HEK293 (cell line): ENCODE data around the gene ISM2.
A peak's percentile ranks its signal among the peaks of the same experiment; 100 is the strongest.

Experiments
- GFI1B ChIP-seq: fragments of 450-650 bp; formaldehyde crosslinking; IDR thresholded peaks from 2 replicates; pipeline ENCODE4 v1.5.1; 2016; ENCODE audit warnings: missing biosample characterization, missing genetic modification characterization
- KLF9 ChIP-seq: fragments of 450-650 bp; formaldehyde crosslinking; IDR thresholded peaks from 2 replicates; pipeline ENCODE4 v1.5.1; 2016; ENCODE audit warnings: missing biosample characterization, missing genetic modification characterization, low read depth
- PBX3 ChIP-seq: sonication (generic); formaldehyde crosslinking; IDR thresholded peaks from 2 replicates; pipeline ENCODE4 v1.8.1; 2022; ENCODE audit warnings: mild to moderate bottlenecking, moderate library complexity, missing genetic modification reagents
- PRDM4 ChIP-seq: fragments of 450-650 bp; formaldehyde crosslinking; IDR thresholded peaks from 2 replicates; pipeline ENCODE4 v1.5.1; 2017; ENCODE audit warnings: missing biosample characterization, missing genetic modification characterization
- ZBTB21 ChIP-seq: fragments of 450-650 bp; formaldehyde crosslinking; IDR thresholded peaks from 2 replicates; pipeline ENCODE4 v1.5.1; 2017; ENCODE audit warnings: missing biosample characterization, missing genetic modification characterization
- ZEB2 ChIP-seq: fragments of 450-650 bp; formaldehyde crosslinking; IDR thresholded peaks from 2 replicates; pipeline ENCODE4 v1.5.1; 2016; ENCODE audit warnings: missing biosample characterization, missing genetic modification characterization
- ZFP3 ChIP-seq: fragments of 450-650 bp; formaldehyde crosslinking; IDR thresholded peaks from 2 replicates; pipeline ENCODE4 v1.5.1; 2016; ENCODE audit warnings: low read depth, missing biosample characterization, missing genetic modification characterization
- ZNF112 ChIP-seq: fragments of 450-650 bp; formaldehyde crosslinking; IDR thresholded peaks from 2 replicates; pipeline ENCODE4 v1.5.0; 2017; ENCODE audit warnings: missing biosample characterization, missing genetic modification characterization
- ZNF114 ChIP-seq: fragments of 450-650 bp; formaldehyde crosslinking; IDR thresholded peaks from 2 replicates; pipeline ENCODE4 v1.5.0; 2017; ENCODE audit warnings: missing biosample characterization, missing genetic modification characterization
- ZNF133 ChIP-seq: fragments of 450-650 bp; formaldehyde crosslinking; IDR thresholded peaks from 2 replicates; pipeline ENCODE4 v1.5.1; 2016; ENCODE audit warnings: missing biosample characterization, missing genetic modification characterization
- ZNF148 ChIP-seq: fragments of 450-650 bp; formaldehyde crosslinking; IDR thresholded peaks from 2 replicates; pipeline ENCODE4 v1.5.0; 2017; ENCODE audit warnings: missing biosample characterization, missing genetic modification characterization, borderline replicate concordance
- ZNF221 ChIP-seq: fragments of 450-650 bp; formaldehyde crosslinking; IDR thresholded peaks from 2 replicates; pipeline ENCODE4 v1.5.1; 2017; ENCODE audit warnings: missing biosample characterization, missing genetic modification characterization, borderline replicate concordance
- ZNF223 ChIP-seq: fragments of 450-650 bp; formaldehyde crosslinking; IDR thresholded peaks from 2 replicates; pipeline ENCODE4 v1.5.1; 2016; ENCODE audit warnings: missing biosample characterization, missing genetic modification characterization
- ZNF248 ChIP-seq: fragments of 450-650 bp; formaldehyde crosslinking; IDR thresholded peaks from 2 replicates; pipeline ENCODE4 v1.5.1; 2017; ENCODE audit warnings: missing biosample characterization, missing genetic modification characterization
- ZNF280C ChIP-seq: fragments of 450-650 bp; formaldehyde crosslinking; IDR thresholded peaks from 2 replicates; pipeline ENCODE4 v1.5.1; 2016; ENCODE audit warnings: missing biosample characterization, missing genetic modification characterization
- ZNF324 ChIP-seq: fragments of 450-650 bp; formaldehyde crosslinking; IDR thresholded peaks from 2 replicates; pipeline ENCODE4 v1.5.1; 2016; ENCODE audit warnings: missing biosample characterization, missing genetic modification characterization
- ZNF335 ChIP-seq: fragments of 450-650 bp; formaldehyde crosslinking; conservative IDR thresholded peaks from 2 replicates; pipeline ENCODE4 v1.5.1; 2016; ENCODE audit warnings: missing biosample characterization, missing genetic modification characterization
- ZNF341 ChIP-seq: fragments of 450-650 bp; formaldehyde crosslinking; IDR thresholded peaks from 2 replicates; pipeline ENCODE4; 2016; ENCODE audit warnings: low read depth, missing biosample characterization, missing genetic modification characterization
- ZNF391 ChIP-seq: fragments of 450-650 bp; formaldehyde crosslinking; IDR thresholded peaks from 2 replicates; pipeline ENCODE4 v1.5.1; 2016; ENCODE audit warnings: low read depth, missing biosample characterization, missing genetic modification characterization, borderline replicate concordance
- ZNF473 ChIP-seq: fragments of 450-650 bp; formaldehyde crosslinking; IDR thresholded peaks from 2 replicates; pipeline ENCODE4 v1.5.1; 2017; ENCODE audit warnings: missing biosample characterization, missing genetic modification characterization
- ZNF514 ChIP-seq: fragments of 450-650 bp; formaldehyde crosslinking; IDR thresholded peaks from 2 replicates; pipeline ENCODE4 v1.5.1; 2016; ENCODE audit warnings: missing biosample characterization, missing genetic modification characterization
- ZNF600 ChIP-seq: fragments of 450-650 bp; formaldehyde crosslinking; IDR thresholded peaks from 2 replicates; pipeline ENCODE4 v1.5.1; 2016; ENCODE audit warnings: missing biosample characterization, missing genetic modification characterization
- ZNF621 ChIP-seq: fragments of 450-650 bp; formaldehyde crosslinking; IDR thresholded peaks from 2 replicates; pipeline ENCODE4 v1.5.1; 2017; ENCODE audit warnings: missing biosample characterization, missing genetic modification characterization
- ZNF624 ChIP-seq: fragments of 450-650 bp; formaldehyde crosslinking; IDR thresholded peaks from 2 replicates; pipeline ENCODE4 v1.5.1; 2017; ENCODE audit warnings: missing biosample characterization, missing genetic modification characterization
- ZNF629 ChIP-seq: fragments of 450-650 bp; formaldehyde crosslinking; IDR thresholded peaks from 2 replicates; pipeline ENCODE4 v1.5.1; 2017; ENCODE audit warnings: missing biosample characterization, missing genetic modification characterization
- ZNF639 ChIP-seq: fragments of 450-650 bp; formaldehyde crosslinking; IDR thresholded peaks from 2 replicates; pipeline ENCODE4 v1.5.1; 2016; ENCODE audit warnings: missing biosample characterization, missing genetic modification characterization
- ZNF704 ChIP-seq: fragments of 450-650 bp; formaldehyde crosslinking; IDR thresholded peaks from 2 replicates; pipeline ENCODE4 v1.5.1; 2016; ENCODE audit warnings: missing biosample characterization, missing genetic modification characterization
- ZNF768 ChIP-seq: fragments of 450-650 bp; formaldehyde crosslinking; IDR thresholded peaks from 2 replicates; pipeline ENCODE4 v1.5.1; 2018; ENCODE audit warnings: missing biosample characterization, mild to moderate bottlenecking, missing genetic modification characterization
- ZSCAN30 ChIP-seq: fragments of 450-650 bp; IDR thresholded peaks from 2 replicates; pipeline ENCODE4 v1.5.1; 2018; ENCODE audit warnings: missing biosample characterization, mild to moderate bottlenecking, missing genetic modification characterization, moderate library complexity
- ZXDB ChIP-seq: fragments of 450-650 bp; formaldehyde crosslinking; IDR thresholded peaks from 2 replicates; pipeline ENCODE4 v1.5.1; 2016; ENCODE audit warnings: missing biosample characterization, missing genetic modification characterization

ISM2 gene

GRCh38 chr14:77457522-77458248 is 40.9 kb downstream of the ISM2 start, which contains the start of the genes AHSA1 and VIPAS39 (continued):
- no peak for TF ChIP-seq ZNF148
- TF ChIP-seq ZBTB21 (tag by site-specific recombination), result no peak
- TF ChIP-seq ZNF639 (tag by site-specific recombination), result no peak; the same call in 1 of the 2 replicates
- TF ChIP-seq ZNF324 (tag by site-specific recombination), result no peak
- TF ChIP-seq ZNF514 (tag by site-specific recombination), result no peak
- no peak for TF ChIP-seq ZFP3
- TF ChIP-seq ZNF114 (tag by site-specific recombination), result no peak
- TF ChIP-seq PBX3 (CRISPR knock-in tag), result 0 out of 2 replicates have a peak, but pooled peaks have one; percentile 45
- no peak for TF ChIP-seq ZNF473
- no peak for TF ChIP-seq ZNF112 (tag by site-specific recombination)
- TF ChIP-seq ZNF248, result no peak
- TF ChIP-seq GFI1B (tag by site-specific recombination), result no peak
- peak; percentile 77; the same call in 1 of the 2 replicates for TF ChIP-seq PRDM4
- peak; percentile 87; the same call in 1 of the 2 replicates for TF ChIP-seq ZNF768
- TF ChIP-seq ZNF629 (tag by site-specific recombination), result no peak; the same call in none of the 2 replicates
- TF ChIP-seq ZNF600, result 0 out of 2 replicates have a peak, but pooled peaks have one; percentile 6
- TF ChIP-seq ZNF704 (tag by site-specific recombination), result no peak
- TF ChIP-seq ZSCAN30, result peak; percentile 18; the same call in 1 of the 2 replicates
- TF ChIP-seq KLF9 (tag by site-specific recombination), result peak; percentile 32; the same call in 1 of the 2 replicates
- no peak for TF ChIP-seq ZNF280C
- TF ChIP-seq ZNF621 (tag by site-specific recombination), result no peak
- TF ChIP-seq ZNF391 (tag by site-specific recombination), result no peak
- TF ChIP-seq ZNF624, result no peak
- TF ChIP-seq ZEB2 (tag by site-specific recombination), result peak; percentile 65; the same call in 1 of the 2 replicates
- no peak for TF ChIP-seq ZNF223 (tag by site-specific recombination)
- no peak for TF ChIP-seq ZNF221 (tag by site-specific recombination)
- peak; percentile 98 for TF ChIP-seq ZNF341 (tag by site-specific recombination)
- no peak for TF ChIP-seq ZNF133 (tag by site-specific recombination)
- peak; percentile 88 for TF ChIP-seq ZXDB (tag by site-specific recombination)
- TF ChIP-seq ZNF335 (tag by site-specific recombination), result peak; percentile 100
